Natural killer cell (primary cell): ENCODE results near the gene PTPMT1. TPM values are rescaled to one million over a fixed set of nuclear protein-coding genes. Genes with fewer than 3 reads are reported as not detected.

Experiments
- ATAC-seq, 3 donors: fragments of 150-1000 bp in 2 of 3; fragments of 200-7000 bp in 1 of 3; cut with Tn5 transposase; 1 replicate in 1 of 3; 2 replicates in 2 of 3; pipeline ENCODE4 v1.10.0; 2021; ENCODE audit warnings: mild to moderate bottlenecking in 2 of 3, moderate library complexity in 2 of 3
- DNase-seq, 2 donors: peaks; one replicate each; pipeline versions ENCODE4 v3.0.0 to v3.0.0-alpha.2; 2013 to 2021; ENCODE audit warnings: mixed read lengths in 1 of 2
- H3K27ac ChIP-seq: one replicate; pipeline ENCODE4 v1.5.1; 2013; ENCODE audit warnings: mild to moderate bottlenecking, low read length
- H3K27me3 ChIP-seq: one replicate; pipeline ENCODE4 v1.6.1; 2013; ENCODE audit warnings: low read length; ENCODE audit not compliant: control insufficient read depth, insufficient read depth
- H3K36me3 ChIP-seq: one replicate; pipeline ENCODE4 v1.6.1; 2013; ENCODE audit warnings: low read length; ENCODE audit not compliant: control insufficient read depth, insufficient read depth
- H3K4me1 ChIP-seq: one replicate; pipeline ENCODE4 v1.6.1; 2013; ENCODE audit warnings: low read length; ENCODE audit not compliant: control insufficient read depth, insufficient read depth
- H3K4me3 ChIP-seq: one replicate; pipeline ENCODE4 v1.5.1; 2013; ENCODE audit warnings: low read length
- H3K9me3 ChIP-seq: one replicate; pipeline ENCODE4 v1.6.1; 2013; ENCODE audit warnings: low read length; ENCODE audit not compliant: control insufficient read depth, insufficient read depth
- H3K27ac Mint-ChIP-seq, 2 donors: one replicate each; pipeline ENCODE4 v1.8.0; 2022; ENCODE audit warnings: mild to moderate bottlenecking in 2 of 2, mixed read lengths in 2 of 2, moderate library complexity in 1 of 2
- H3K27me3 Mint-ChIP-seq, 2 donors: one replicate each; pipeline ENCODE4 v1.8.0; 2022; ENCODE audit warnings: low read depth in 2 of 2, mixed read lengths in 2 of 2
- H3K36me3 Mint-ChIP-seq: one replicate; pipeline ENCODE4 v1.8.0; 2022; ENCODE audit warnings: mixed read lengths
- H3K4me1 Mint-ChIP-seq, 2 donors: one replicate each; pipeline ENCODE4 v1.8.0; 2022; ENCODE audit warnings: mixed read lengths in 2 of 2
- H3K4me3 Mint-ChIP-seq: one replicate; pipeline ENCODE4 v1.8.0; 2022; ENCODE audit warnings: mild to moderate bottlenecking, moderate library complexity, mixed read lengths
- H3K9me3 Mint-ChIP-seq, 2 donors: one replicate each; pipeline ENCODE4 v1.8.0; 2022; ENCODE audit warnings: mixed read lengths in 2 of 2
- CTCF ChIP-seq: fragments of 200-600 bp; IDR thresholded peaks from one replicate; pipeline ENCODE4 v1.8.0; 2022; ENCODE audit warnings: antibody characterized with exemption
- WGBS: methylation state at CpG from one replicate; pipeline ENCODE4 v1.1.7; 2013; ENCODE audit warnings: missing lambda C conversion rate; ENCODE audit not compliant: insufficient coverage; 5-methylcytosine and 5-hydroxymethylcytosine counted together
- intact Hi-C: fragments of 100-400 bp; cut with micrococcal nuclease; formaldehyde crosslinking; loops from one replicate; pipeline ENCODE4 v1.14.2; 2022
- total RNA-seq, 4 donors: library from RNA; stranded (reverse); fragments of 120-200 nt in 1 of 4; gene quantifications; one replicate each; pipeline versions ENCODE4 v1.2.3 to v1.2.4, GENCODE V29; 2013 to 2022

Gene PTPMT1
- total RNA-seq, 3 donors from 2014 or later (not counting 1 experiment from before 2014, with no cell fraction given), result 19.4 to 28.6 (median 20.4) TPM

GRCh38 chr11:47551086-47551485, 14.3 kb upstream of the PTPMT1 start:
- no peak overlapping the region for H3K4me3 ChIP-seq
- DNase-seq (peak in 1 of 2 donors; percentile 43), ATAC-seq (no peak)
- H3K27me3 Mint-ChIP-seq, result no peaks in the 10 kb centered on the region
- H3K4me1 Mint-ChIP-seq, result peaks cover 43 to 51% of the 10 kb centered on the region in 2 donors
- H3K9me3 Mint-ChIP-seq, result no peaks in the 10 kb centered on the region
- H3K9me3 ChIP-seq, result no peaks in the 10 kb centered on the region
- intact Hi-C loops, result loop anchor here (5.0 kb wide), 1 partner anchor 34 kb away; no protein-coding TSS in a partner anchor
- peak overlapping the region; percentile 97 for H3K4me3 Mint-ChIP-seq
- no peaks in the 10 kb centered on the region for H3K27me3 ChIP-seq
- no peak for TF ChIP-seq CTCF
- peaks cover 2% of the 10 kb centered on the region for H3K36me3 ChIP-seq
- H3K27ac Mint-ChIP-seq, result peak overlapping the region; percentile 91 to 97
- H3K4me1 ChIP-seq, result peaks cover 30% of the 10 kb centered on the region
- no peaks in the 10 kb centered on the region for H3K36me3 Mint-ChIP-seq
- peak overlapping the region; percentile 13 for H3K27ac ChIP-seq

DNA sequence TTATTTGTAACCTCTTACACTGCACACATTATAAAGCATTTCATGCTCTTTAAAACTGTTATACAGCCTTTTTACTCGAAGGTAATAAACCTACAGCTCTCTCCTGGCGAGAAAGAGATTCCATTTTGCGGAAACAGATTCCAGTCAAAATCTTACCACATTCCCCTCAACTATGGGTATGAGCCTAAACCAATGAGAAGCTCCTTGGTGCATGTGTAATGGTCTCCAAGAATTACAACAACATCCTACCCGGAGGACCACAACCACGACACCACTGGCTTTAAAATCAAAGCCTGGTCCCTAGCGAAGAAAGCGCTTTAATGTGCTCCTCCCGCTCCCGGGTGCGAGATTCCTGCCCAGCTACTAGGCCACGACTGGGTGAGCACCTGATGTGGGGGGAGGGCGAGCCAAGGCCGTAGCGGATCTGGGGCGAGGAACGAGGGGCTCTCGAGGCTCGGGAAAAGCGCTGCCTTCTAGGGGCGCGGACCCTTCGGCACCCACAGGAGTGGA, 13.3 kb upstream of the PTPMT1 start:
- peak overlapping the region; percentile 81 for H3K27ac ChIP-seq
- no peaks in the 10 kb centered on the region for H3K9me3 ChIP-seq
- intact Hi-C loops, result loop anchor here (5.0 kb wide), 1 partner anchor 35 kb away; no protein-coding TSS in a partner anchor
- H3K36me3 ChIP-seq, result no peaks in the 10 kb centered on the region
- no peaks in the 10 kb centered on the region for H3K27me3 ChIP-seq
- H3K4me1 ChIP-seq, result peaks cover 26% of the 10 kb centered on the region
- no peak for ATAC-seq
- WGBS, result 4% methylated on average over 22 of the region's 22 CpGs
- Mint-ChIP-seq H3K4me1 (peaks cover 40 to 48% of the 10 kb centered on the region in 2 donors), H3K36me3 (no peaks in the 10 kb centered on the region), H3K27ac (peak overlapping the region; percentile 91 to 97), H3K27me3 (no peaks in the 10 kb centered on the region), H3K4me3 (peak overlapping the region; percentile 97), H3K9me3 (no peaks in the 10 kb centered on the region)
- no peak for TF ChIP-seq CTCF
- peak; percentile 26 to 34 for DNase-seq
- peak overlapping the region; percentile 92 for H3K4me3 ChIP-seq

DNA sequence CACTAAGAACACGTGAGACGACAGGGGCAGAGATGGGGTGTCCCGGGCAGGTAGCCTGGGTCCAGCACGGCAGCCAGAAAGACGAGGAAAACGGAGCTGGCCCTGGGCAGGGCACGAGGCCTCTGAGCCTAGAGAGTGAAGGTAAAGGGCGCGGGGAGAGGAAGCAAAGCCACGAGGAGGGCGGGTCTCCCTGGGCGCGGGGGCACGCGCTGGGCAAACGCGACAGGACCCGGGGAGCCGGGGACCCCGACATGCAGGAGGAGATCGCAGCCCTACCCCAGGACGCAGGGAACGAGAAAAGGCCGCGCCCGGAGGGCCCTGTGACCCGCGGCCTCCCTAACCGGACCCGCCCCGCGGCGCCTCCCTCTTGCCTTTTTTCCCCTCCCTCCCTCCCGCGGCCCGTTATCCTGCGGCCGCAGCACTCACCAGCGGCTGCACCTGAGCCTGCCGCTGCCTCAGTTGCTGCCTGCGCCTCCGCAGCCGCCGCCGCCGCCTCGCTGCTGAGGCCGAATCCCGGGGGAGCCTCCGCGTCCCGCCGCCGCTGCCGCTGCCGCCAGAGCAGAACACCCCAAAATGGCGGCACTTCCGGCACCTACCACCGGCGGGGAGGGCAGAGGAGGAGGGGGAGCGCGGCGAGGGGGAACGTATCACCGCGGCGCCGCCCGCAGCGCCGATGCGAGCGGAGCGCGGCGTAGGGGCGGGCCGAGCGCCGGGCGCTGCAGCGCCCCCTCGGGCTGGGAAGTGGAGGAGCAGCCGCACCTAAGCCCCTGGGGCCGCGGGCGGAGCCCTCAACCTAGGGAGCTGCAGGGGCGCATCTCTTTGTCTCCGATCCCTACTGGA, 12.6 kb upstream of the PTPMT1 start, which contains the start of gene CELF1:
Gene CELF1, minus strand, starts transcription at position 567 of the 840 bp plus-strand sequence. CDS start 53,609 bp downstream, outside the sequence.
- H3K27me3 Mint-ChIP-seq, result no peaks in the 10 kb centered on the region
- H3K9me3 Mint-ChIP-seq, result no peaks in the 10 kb centered on the region
- H3K27ac Mint-ChIP-seq, result peak within 1 kb of the TSS; percentile 91 to 97
- peak within 1 kb of the TSS; percentile 97 for H3K4me3 Mint-ChIP-seq
- no peaks in the 10 kb centered on the region for H3K9me3 ChIP-seq
- peak within 1 kb of the TSS; percentile 92 for H3K4me3 ChIP-seq
- peaks cover 26% of the 10 kb centered on the region for H3K4me1 ChIP-seq
- peak; percentile 89 to 97 for DNase-seq
- no peaks in the 10 kb centered on the region for H3K36me3 Mint-ChIP-seq
- no peaks in the 10 kb centered on the region for H3K27me3 ChIP-seq
- peak; percentile 87 for TF ChIP-seq CTCF
- under 1% methylated on average over 89 of the region's 89 CpGs for WGBS
- peak within 1 kb of the TSS; percentile 81 for H3K27ac ChIP-seq
- ATAC-seq, result peak; percentile 94 to 99 (median 95)
- H3K4me1 Mint-ChIP-seq, result peaks cover 34 to 42% of the 10 kb centered on the region in 2 donors
- intact Hi-C loops, result loop anchor here (5.0 kb wide), 1 partner anchor 35 kb away; no protein-coding TSS in a partner anchor
- H3K36me3 ChIP-seq, result no peaks in the 10 kb centered on the region
